Fibroblast of peridontal ligament (primary cell): ENCODE data around the gene NFIL3.
"Not testable (repeated sequence)": the region's sequence is repeated elsewhere in the genome, so short reads cannot be mapped to it uniquely, and the experiment has no call there.

Experiments used
- DNase-seq: peaks from one replicate; pipeline ENCODE4 v3.0.0-alpha.2; 2010; ENCODE audit errors: extremely low read depth

Gene NFIL3

GRCh38 chr9:91395553-91396471, 27.8 kb downstream of the NFIL3 start:
- peak; percentile 86 for DNase-seq

GRCh38 chr9:91395106-91395552, 28.5 kb downstream of the NFIL3 start:
- peak; percentile 47 for DNase-seq

- DNase-seq, result no peak
Observed at GRCh38 chr9:91393826-91394225, 29.8 kb downstream of the NFIL3 start.

GRCh38 chr9:91392435-91392834, 31.2 kb downstream of the NFIL3 start:
- DNase-seq, result no peak

GRCh38 chr9:91391818-91392217, 31.8 kb downstream of the NFIL3 start:
- no peak for DNase-seq

GRCh38 chr9:91391412-91391811, 32.2 kb downstream of the NFIL3 start:
- peak; percentile 48 for DNase-seq

- DNase-seq, result not testable (repeated sequence)
Observed at GRCh38 chr9:91389686-91390085, 33.9 kb downstream of the NFIL3 start.

GRCh38 chr9:91386765-91387164, 36.9 kb downstream of the NFIL3 start:
- DNase-seq, result no peak

- no peak for DNase-seq
Observed at GRCh38 chr9:91384954-91385353, 38.7 kb downstream of the NFIL3 start.

- no peak for DNase-seq
Observed at GRCh38 chr9:91383577-91383976, 40.1 kb downstream of the NFIL3 start.

- no peak for DNase-seq
Observed at GRCh38 chr9:91382298-91382697, 41.3 kb downstream of the NFIL3 start.

GRCh38 chr9:91379426-91379825, 44.2 kb downstream of the NFIL3 start:
- DNase-seq, result no peak

- DNase-seq, result peak; percentile 43
Observed at GRCh38 chr9:91378695-91379127, 44.9 kb downstream of the NFIL3 start.

- DNase-seq, result not testable (repeated sequence)
Observed at GRCh38 chr9:91378054-91378453, 45.6 kb downstream of the NFIL3 start.

- DNase-seq, result no peak
Observed at GRCh38 chr9:91376239-91376638, 47.4 kb downstream of the NFIL3 start.

GRCh38 chr9:91374939-91375338, 48.7 kb downstream of the NFIL3 start:
- DNase-seq, result peak; percentile 95

- DNase-seq, result no peak
Observed at GRCh38 chr9:91371894-91372293, 51.7 kb downstream of the NFIL3 start.

- DNase-seq, result not testable (repeated sequence)
Observed at GRCh38 chr9:91370006-91370405, 53.6 kb downstream of the NFIL3 start.

- no peak for DNase-seq
Observed at GRCh38 chr9:91364702-91365101, 58.9 kb downstream of the NFIL3 start.

- no peak for DNase-seq
Observed at GRCh38 chr9:91364005-91364404, 59.6 kb downstream of the NFIL3 start.

GRCh38 chr9:91362051-91362611, 61.5 kb downstream of the NFIL3 start:
- DNase-seq, result no peak

- peak; percentile 69 for DNase-seq
Observed at GRCh38 chr9:91361291-91362050, 62.2 kb downstream of the NFIL3 start, which contains the start of gene AUH. Gene AUH, minus strand, starts transcription at chr9:91361918. Its CDS starts 29 bp downstream, at chr9:91361889.
